KBM-7 (cell line): ENCODE data around the gene CACNA2D3.

Experiments used
- DNase-seq: peaks from one replicate; pipeline ENCODE4 v3.0.0-alpha.2; 2015
- in situ Hi-C: fragments of 300-500 bp; cut with MboI; formaldehyde crosslinking; loops from 2 replicates; pipeline ENCODE4 v1.14.3; 2020; ENCODE audit warnings: low sequenced_read_pairs, low pct_unique_long_range_greater_than_20kb, mixed read lengths

Gene CACNA2D3

GRCh38 chr3:54878145-54878544 is 755.8 kb downstream of the CACNA2D3 start:
- no peak for DNase-seq
- in situ Hi-C loops: no loop called here

- in situ Hi-C loops: no loop called here
- DNase-seq: no peak
These were observed 759.9 kb downstream of the CACNA2D3 start for GRCh38 chr3:54882129-54882833.

GRCh38 chr3:54888162-54888561 is 765.8 kb downstream of the CACNA2D3 start:
- in situ Hi-C loops: no loop called here
- DNase-seq: no peak

- in situ Hi-C loops: no loop called here
These were observed 766.5 kb downstream of the CACNA2D3 start for GRCh38 chr3:54888873-54889272.

GRCh38 chr3:54889731-54890130 is 767.4 kb downstream of the CACNA2D3 start:
- no peak for DNase-seq
- in situ Hi-C loops: no loop called here

More at GRCh38 chr3:54888873-54889272, 766.5 kb downstream of the CACNA2D3 start:
- DNase-seq: no peak

GRCh38 chr3:54891540-54891897 is 769.2 kb downstream of the CACNA2D3 start:
- peak; percentile 2 for DNase-seq
- in situ Hi-C loops: no loop called here

- no peak for DNase-seq
- in situ Hi-C loops: no loop called here
These were observed 769.8 kb downstream of the CACNA2D3 start for GRCh38 chr3:54892168-54892567.

GRCh38 chr3:54895613-54896012 is 773.3 kb downstream of the CACNA2D3 start:
- DNase-seq: no peak
- in situ Hi-C loops: no loop called here

- no peak for DNase-seq
- in situ Hi-C loops: no loop called here
These were observed 774.8 kb downstream of the CACNA2D3 start for GRCh38 chr3:54897028-54897711.

- in situ Hi-C loops: no loop called here
- no peak for DNase-seq
These were observed 776.9 kb downstream of the CACNA2D3 start for GRCh38 chr3:54899273-54899672.

- in situ Hi-C loops: no loop called here
- no peak for DNase-seq
These were observed 778.7 kb downstream of the CACNA2D3 start for GRCh38 chr3:54900838-54901591.

GRCh38 chr3:54901906-54902685 is 779.7 kb downstream of the CACNA2D3 start:
- in situ Hi-C loops: no loop called here
- no peak for DNase-seq

GRCh38 chr3:54905261-54905888 is 783.0 kb downstream of the CACNA2D3 start:
- no peak for DNase-seq
- in situ Hi-C loops: no loop called here

GRCh38 chr3:54905920-54906319 is 783.6 kb downstream of the CACNA2D3 start:
- in situ Hi-C loops: no loop called here
- DNase-seq: no peak

- in situ Hi-C loops: no loop called here
- no peak for DNase-seq
These were observed 784.4 kb downstream of the CACNA2D3 start for GRCh38 chr3:54906763-54907162.

GRCh38 chr3:54909191-54909590 is 786.8 kb downstream of the CACNA2D3 start:
- in situ Hi-C loops: no loop called here
- no peak for DNase-seq

GRCh38 chr3:54914180-54914579 is 791.8 kb downstream of the CACNA2D3 start:
- in situ Hi-C loops: no loop called here

GRCh38 chr3:54915181-54915580 is 792.8 kb downstream of the CACNA2D3 start:
- no peak for DNase-seq
- in situ Hi-C loops: no loop called here

More at GRCh38 chr3:54914180-54914579, 791.8 kb downstream of the CACNA2D3 start:
- no peak for DNase-seq

- in situ Hi-C loops: no loop called here
- no peak for DNase-seq
These were observed 793.6 kb downstream of the CACNA2D3 start for GRCh38 chr3:54915976-54916375.
